Testis (tissue), 3 donors: ENCODE measurements around the gene CELF2. TPM values are rescaled to one million over a fixed set of nuclear protein-coding genes. Genes with fewer than 3 reads are reported as not detected.

Experiments
- DNase-seq: peaks from one replicate; pipeline ENCODE4 v3.0.0-alpha.2; 2019
- H3K27ac ChIP-seq, 2 donors: fragments of 200-600 bp; sonication (generic); one replicate each; pipeline ENCODE4 v1.5.1; 2019
- H3K27me3 ChIP-seq: fragments of 200-600 bp; sonication (generic); one replicate; pipeline ENCODE4 v1.5.1; 2019
- H3K36me3 ChIP-seq: fragments of 200-600 bp; sonication (generic); one replicate; pipeline ENCODE4 v1.5.1; 2017; ENCODE audit warnings: low read depth; ENCODE audit errors: missing control alignments
- H3K4me1 ChIP-seq: fragments of 200-600 bp; sonication (generic); one replicate; pipeline ENCODE4 v1.5.1; 2019
- H3K4me3 ChIP-seq, 2 donors: fragments of 200-600 bp; sonication (generic); one replicate each; pipeline ENCODE4 v1.5.1; 2017 to 2019
- H3K9me3 ChIP-seq: fragments of 200-600 bp; sonication (generic); one replicate; pipeline ENCODE4 v1.5.1; 2017
- POLR2A ChIP-seq: fragments of 450-650 bp; IDR thresholded peaks from one replicate; pipeline ENCODE4 v1.6.1; 2017; ENCODE audit warnings: antibody characterized with exemption, mild to moderate bottlenecking, moderate library complexity
- WGBS, 2 donors: methylation state at CpG; one replicate each; pipeline ENCODE4 v1.1.5; 2018; 5-methylcytosine and 5-hydroxymethylcytosine counted together
- intact Hi-C: fragments of 100-400 bp; cut with DNase I; formaldehyde crosslinking; loops from one replicate; pipeline ENCODE4 v1.15.1; 2023; ENCODE audit warnings: low total_unique reads
- polyA plus RNA-seq: library from polyadenylated mRNA; stranded (reverse); fragments of 350-450 nt; fragmentation: Illumina TruSeq; extraction: RNeasy Lipid Tissue Mini Kit (QIAGEN cat#74804); gene quantifications from one replicate; pipeline ENCODE4 v1.2.3, GENCODE V29; 2014; ENCODE audit warnings: low read depth, low replicate concordance; ENCODE audit not compliant: insufficient read depth
- total RNA-seq, 2 donors: library from RNA; depleted of rRNA; stranded (reverse); fragments of >200 nt; gene quantifications; one replicate each; pipeline ENCODE4 v1.2.3, GENCODE V29; 2016
- TF ChIP-seq, protein P1 (sequence below), 3 experiments: fragments of 450-650 bp in 2 of 3; fragments of 200-600 bp in 1 of 3; sonication (generic) in 1 of 3; IDR thresholded peaks; one replicate each; pipeline ENCODE4 v1.5.1; 2016 to 2019; ENCODE audit warnings: antibody characterized with exemption in 3 of 3, mild to moderate bottlenecking in 2 of 3, moderate library complexity in 1 of 3

The CELF2 gene
- total and polyA plus RNA-seq, 3 donors from 2014 or later: 17.5 to 41.6 (median 27.8) TPM

- no peaks in the 10 kb centered on the region for H3K27me3 ChIP-seq
- intact Hi-C loops: no loop called here
- no peaks in the 10 kb centered on the region for H3K36me3 ChIP-seq
- TF ChIP-seq, protein P1, sequence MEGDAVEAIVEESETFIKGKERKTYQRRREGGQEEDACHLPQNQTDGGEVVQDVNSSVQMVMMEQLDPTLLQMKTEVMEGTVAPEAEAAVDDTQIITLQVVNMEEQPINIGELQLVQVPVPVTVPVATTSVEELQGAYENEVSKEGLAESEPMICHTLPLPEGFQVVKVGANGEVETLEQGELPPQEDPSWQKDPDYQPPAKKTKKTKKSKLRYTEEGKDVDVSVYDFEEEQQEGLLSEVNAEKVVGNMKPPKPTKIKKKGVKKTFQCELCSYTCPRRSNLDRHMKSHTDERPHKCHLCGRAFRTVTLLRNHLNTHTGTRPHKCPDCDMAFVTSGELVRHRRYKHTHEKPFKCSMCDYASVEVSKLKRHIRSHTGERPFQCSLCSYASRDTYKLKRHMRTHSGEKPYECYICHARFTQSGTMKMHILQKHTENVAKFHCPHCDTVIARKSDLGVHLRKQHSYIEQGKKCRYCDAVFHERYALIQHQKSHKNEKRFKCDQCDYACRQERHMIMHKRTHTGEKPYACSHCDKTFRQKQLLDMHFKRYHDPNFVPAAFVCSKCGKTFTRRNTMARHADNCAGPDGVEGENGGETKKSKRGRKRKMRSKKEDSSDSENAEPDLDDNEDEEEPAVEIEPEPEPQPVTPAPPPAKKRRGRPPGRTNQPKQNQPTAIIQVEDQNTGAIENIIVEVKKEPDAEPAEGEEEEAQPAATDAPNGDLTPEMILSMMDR (IDR thresholded peaks at IDR 0.05): no peak
- no peak for TF ChIP-seq POLR2A
- WGBS, 2 donors: 93 to 97% methylated on average over 12 of the region's 12 CpGs
- H3K4me1 ChIP-seq: no peaks in the 10 kb centered on the region
- H3K27ac ChIP-seq: no peak overlapping the region
- H3K9me3 ChIP-seq: no peaks in the 10 kb centered on the region
- no peak overlapping the region for H3K4me3 ChIP-seq
- no peak for DNase-seq
Observed at GRCh38 chr10:11255156-11255555, 237.5 kb downstream of the CELF2 start.

DNA sequence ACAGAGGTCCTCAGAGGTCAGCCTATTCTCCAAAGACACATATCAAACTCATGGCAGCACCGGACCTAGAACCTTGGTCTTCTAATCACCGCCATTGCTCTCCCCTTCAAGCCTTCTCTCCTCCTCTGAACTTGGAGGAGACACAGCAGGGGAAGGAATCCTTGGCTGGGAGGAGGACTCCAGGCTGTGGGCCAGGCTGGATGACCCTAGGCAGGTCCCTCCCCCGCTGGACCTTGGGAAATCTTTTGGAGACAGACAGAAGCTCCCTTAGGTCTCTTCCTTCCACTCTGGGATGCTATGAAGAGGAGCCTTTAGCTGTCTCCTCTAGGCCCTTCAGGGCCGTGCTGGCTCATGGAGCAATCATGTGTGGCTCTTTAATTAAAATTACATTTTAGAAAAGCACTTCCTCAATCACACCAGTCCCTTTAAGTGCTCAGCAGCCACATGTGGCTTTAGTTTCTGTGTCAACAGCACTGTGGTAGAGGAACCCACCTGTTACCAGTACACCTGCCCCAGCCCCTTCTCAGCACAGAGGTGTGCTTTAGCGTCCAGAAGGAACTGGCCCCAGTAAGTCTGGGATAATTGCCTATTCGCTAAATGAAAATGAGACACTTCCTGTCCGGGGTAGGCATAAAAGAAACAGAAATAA lies 238.2 kb downstream of the CELF2 start:
- H3K4me1 ChIP-seq: no peaks in the 10 kb centered on the region
- no peaks in the 10 kb centered on the region for H3K27me3 ChIP-seq
- 76 to 79% methylated on average over 7 of the region's 7 CpGs for WGBS, 2 donors
- no peak overlapping the region for H3K27ac ChIP-seq
- no peak overlapping the region for H3K4me3 ChIP-seq
- H3K9me3 ChIP-seq: no peaks in the 10 kb centered on the region
- peak; percentile 32 for DNase-seq
- intact Hi-C loops: no loop called here
- H3K36me3 ChIP-seq: no peaks in the 10 kb centered on the region
- TF ChIP-seq POLR2A: no peak
- TF ChIP-seq, protein P1 (IDR thresholded peaks at IDR 0.05): no peak

DNA sequence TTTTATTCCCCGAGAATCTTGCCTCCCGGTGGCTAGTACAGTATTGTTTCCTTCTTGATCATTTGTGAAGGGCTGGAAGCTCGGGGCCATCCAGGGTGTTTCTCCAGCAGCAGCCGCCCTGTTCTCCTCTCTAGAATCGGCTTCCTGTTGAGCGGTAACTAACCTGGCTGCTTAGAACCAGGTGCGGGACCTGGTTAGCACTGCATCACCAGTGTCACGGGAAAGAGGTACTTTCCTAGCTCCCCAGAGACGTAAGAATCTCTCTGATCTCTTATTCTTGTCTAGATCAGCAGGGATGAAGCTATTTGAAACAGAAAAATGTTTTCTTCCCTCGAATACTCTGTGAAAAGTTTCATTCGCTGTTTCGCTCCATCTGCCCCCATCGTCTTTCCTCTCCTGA lies 239.2 kb downstream of the CELF2 start:
- TF ChIP-seq, protein P1 (IDR thresholded peaks at IDR 0.05): no peak
- no peak for TF ChIP-seq POLR2A
- Histone ChIP-seq H3K27me3 (no peaks in the 10 kb centered on the region), H3K27ac (no peak overlapping the region), H3K4me3 (no peak overlapping the region), H3K4me1 (no peaks in the 10 kb centered on the region), H3K36me3 (no peaks in the 10 kb centered on the region), H3K9me3 (no peaks in the 10 kb centered on the region)
- no peak for DNase-seq
- intact Hi-C loops: no loop called here
- WGBS, 2 donors: 80 to 94% methylated on average over 13 of the region's 13 CpGs

DNA sequence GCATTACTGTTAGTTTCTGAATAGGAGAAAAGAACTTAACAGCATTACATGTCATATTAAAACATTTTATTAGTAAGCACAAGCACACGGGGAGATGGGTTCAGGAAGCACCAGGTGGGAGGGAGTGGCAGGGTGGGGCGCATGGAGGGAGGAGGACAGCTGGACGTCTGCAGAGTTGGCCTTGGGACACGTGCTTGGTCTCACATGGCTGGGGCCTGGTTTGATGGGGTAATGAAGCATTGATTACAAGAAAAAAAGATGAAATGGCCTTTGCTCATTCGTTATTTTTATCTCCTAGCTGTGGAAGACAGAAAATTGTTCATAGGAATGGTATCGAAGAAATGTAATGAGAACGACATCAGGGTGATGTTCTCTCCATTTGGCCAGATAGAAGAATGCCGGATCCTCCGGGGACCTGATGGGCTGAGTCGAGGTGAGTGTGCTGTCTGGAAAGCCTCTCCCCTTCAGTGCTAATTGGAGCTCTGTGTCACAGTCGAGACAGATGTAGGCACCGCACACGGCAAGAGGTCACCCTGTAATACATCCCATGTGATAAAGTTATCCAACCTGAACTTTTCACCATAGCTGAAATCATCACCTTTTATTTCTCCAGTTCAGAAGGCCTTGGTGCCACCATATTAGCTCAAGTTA lies 239.9 kb downstream of the CELF2 start:
- 82 to 87% methylated on average over 13 of the region's 13 CpGs for WGBS, 2 donors
- no peak for DNase-seq
- H3K27ac ChIP-seq: no peak overlapping the region
- H3K27me3 ChIP-seq: no peaks in the 10 kb centered on the region
- no peak overlapping the region for H3K4me3 ChIP-seq
- H3K36me3 ChIP-seq: no peaks in the 10 kb centered on the region
- TF ChIP-seq POLR2A: no peak
- TF ChIP-seq, protein P1 (IDR thresholded peaks at IDR 0.05): no peak
- H3K4me1 ChIP-seq: no peaks in the 10 kb centered on the region
- no peaks in the 10 kb centered on the region for H3K9me3 ChIP-seq
- intact Hi-C loops: no loop called here

GRCh38 chr10:11260170-11260569 lies 242.5 kb downstream of the CELF2 start:
- intact Hi-C loops: no loop called here
- 74 to 83% methylated on average over 9 of the region's 9 CpGs for WGBS, 2 donors
- TF ChIP-seq, protein P1 (IDR thresholded peaks at IDR 0.05): peak in 1 of 3 experiments; percentile 8
- TF ChIP-seq POLR2A: no peak
- no peaks in the 10 kb centered on the region for H3K4me1 ChIP-seq
- H3K27me3 ChIP-seq: no peaks in the 10 kb centered on the region
- H3K9me3 ChIP-seq: no peaks in the 10 kb centered on the region
- H3K4me3 ChIP-seq: no peak overlapping the region
- no peaks in the 10 kb centered on the region for H3K36me3 ChIP-seq
- H3K27ac ChIP-seq: no peak overlapping the region
- DNase-seq: peak; percentile 33
